Measurements from ENCODE around the gene IQSEC1. TPM values are rescaled to one million over a fixed set of nuclear protein-coding genes. Genes with fewer than 3 reads are reported as not detected.

Gene IQSEC1
- total RNA-seq, 1 donor from 2014 or later = 31.3 TPM

DNA sequence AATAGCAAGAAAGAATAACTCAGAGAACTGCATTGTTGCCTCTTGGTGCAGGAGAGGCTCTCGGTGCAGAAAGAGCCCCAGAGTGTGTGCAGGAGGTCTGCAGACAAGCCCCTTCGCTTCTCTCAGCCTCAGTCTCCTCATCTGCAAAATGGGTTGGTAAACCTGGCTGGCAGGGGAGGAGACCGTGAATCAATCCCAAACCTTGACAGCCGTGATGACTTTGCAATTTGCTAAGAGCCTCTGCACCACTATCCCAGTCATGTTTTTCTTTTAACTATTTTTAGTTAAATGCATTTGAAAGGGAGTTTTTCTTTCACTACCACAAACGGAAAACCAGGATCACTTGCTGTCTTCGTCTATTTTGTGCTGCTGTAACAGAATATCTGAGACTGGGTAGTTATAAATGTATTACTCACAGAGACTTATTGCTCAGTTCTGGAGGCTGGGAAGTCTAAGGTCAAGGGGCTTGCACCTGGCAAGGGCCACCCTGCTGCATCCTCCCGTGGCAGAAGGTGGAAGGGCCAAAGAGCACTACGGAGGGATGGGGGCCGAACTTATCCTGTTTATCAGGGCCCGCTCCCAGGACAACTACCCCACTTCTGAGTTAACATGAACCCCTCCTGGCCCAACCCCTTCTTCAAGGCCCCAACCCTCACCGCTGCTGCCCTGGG is 14.2 kb upstream of the IQSEC1 start:
- no peak for TF ChIP-seq CTCF (conservative IDR thresholded peaks at IDR 0.05)
- H3K4me1 Mint-ChIP-seq = peaks cover 13% of the 10 kb centered on the region
- H3K9me3 Mint-ChIP-seq = no peaks in the 10 kb centered on the region
- no peak overlapping the region for H3K27ac Mint-ChIP-seq (ENCODE audit: unreplicated experiment)
- H3K36me3 Mint-ChIP-seq (ENCODE audit: low read depth) = no peaks in the 10 kb centered on the region
- H3K4me3 Mint-ChIP-seq = no peak overlapping the region
- DNase-seq (ENCODE audit: low read depth, low spot score) = no peak
- no peaks in the 10 kb centered on the region for H3K27me3 Mint-ChIP-seq (ENCODE audit: low read depth)

GRCh38 chr3:13086531-13086981 is 13.3 kb upstream of the IQSEC1 start:
- no peaks in the 10 kb centered on the region for H3K9me3 Mint-ChIP-seq
- no peaks in the 10 kb centered on the region for H3K27me3 Mint-ChIP-seq (ENCODE audit: low read depth)
- no peak overlapping the region for H3K4me3 Mint-ChIP-seq
- no peak overlapping the region for H3K27ac Mint-ChIP-seq (ENCODE audit: unreplicated experiment)
- TF ChIP-seq CTCF (conservative IDR thresholded peaks at IDR 0.05) = no peak
- H3K36me3 Mint-ChIP-seq (ENCODE audit: low read depth) = no peaks in the 10 kb centered on the region
- peaks cover 8% of the 10 kb centered on the region for H3K4me1 Mint-ChIP-seq
- no peak for DNase-seq (ENCODE audit: low read depth, low spot score)

- H3K27me3 Mint-ChIP-seq (ENCODE audit: low read depth) = no peaks in the 10 kb centered on the region
- H3K4me3 Mint-ChIP-seq = no peak overlapping the region
- H3K36me3 Mint-ChIP-seq (ENCODE audit: low read depth) = no peaks in the 10 kb centered on the region
- no peak for DNase-seq (ENCODE audit: low read depth, low spot score)
- H3K27ac Mint-ChIP-seq (ENCODE audit: unreplicated experiment) = no peak overlapping the region
- H3K9me3 Mint-ChIP-seq = no peaks in the 10 kb centered on the region
- TF ChIP-seq CTCF (conservative IDR thresholded peaks at IDR 0.05) = no peak
- H3K4me1 Mint-ChIP-seq = peaks cover 8% of the 10 kb centered on the region
Measured at GRCh38 chr3:13085846-13086179, 12.6 kb upstream of the IQSEC1 start.

DNA sequence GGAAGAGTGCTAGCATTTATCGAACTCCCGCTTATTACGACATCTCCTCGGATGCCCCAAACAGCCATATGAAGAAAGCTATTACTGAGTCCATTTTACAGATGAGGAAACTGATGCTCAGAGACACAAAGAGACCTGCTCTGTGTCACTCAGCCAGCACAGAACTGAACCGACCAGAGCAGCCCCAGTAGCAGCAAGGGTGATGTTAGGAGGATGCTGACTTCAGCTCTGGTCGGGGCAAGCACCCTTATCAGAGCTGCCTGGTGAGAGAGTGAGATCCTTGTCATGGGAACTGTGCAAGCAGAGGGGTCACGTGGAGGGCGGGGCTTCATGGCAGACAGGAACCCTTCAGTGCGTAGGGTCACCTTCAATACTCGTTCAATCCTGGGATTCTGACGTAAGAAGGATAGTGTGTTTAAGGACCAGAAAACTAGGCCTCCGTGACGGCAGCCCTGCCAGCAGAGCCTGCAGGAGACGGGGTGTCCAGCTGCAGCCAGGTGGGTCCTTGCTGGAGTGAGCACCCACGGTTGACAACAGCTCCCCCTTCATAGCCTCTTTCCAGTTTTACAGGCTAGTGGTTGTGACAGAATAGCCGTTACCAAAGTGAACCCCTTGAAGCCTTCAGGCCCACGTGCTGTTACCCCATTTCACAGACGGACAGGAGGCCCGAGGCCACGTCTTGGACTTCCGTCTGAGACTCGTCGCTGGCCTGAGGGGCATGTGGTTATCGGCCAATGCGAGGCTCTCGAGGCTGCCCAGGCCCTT is 12.0 kb upstream of the IQSEC1 start:
- Mint-ChIP-seq H3K9me3 (no peaks in the 10 kb centered on the region), H3K27me3 (ENCODE audit: low read depth) (no peaks in the 10 kb centered on the region), H3K4me3 (no peak overlapping the region), H3K36me3 (ENCODE audit: low read depth) (no peaks in the 10 kb centered on the region), H3K4me1 (peaks cover 8% of the 10 kb centered on the region), H3K27ac (ENCODE audit: unreplicated experiment) (no peak overlapping the region)
- TF ChIP-seq CTCF (conservative IDR thresholded peaks at IDR 0.05) = no peak
- DNase-seq (ENCODE audit: low read depth, low spot score) = no peak

DNA sequence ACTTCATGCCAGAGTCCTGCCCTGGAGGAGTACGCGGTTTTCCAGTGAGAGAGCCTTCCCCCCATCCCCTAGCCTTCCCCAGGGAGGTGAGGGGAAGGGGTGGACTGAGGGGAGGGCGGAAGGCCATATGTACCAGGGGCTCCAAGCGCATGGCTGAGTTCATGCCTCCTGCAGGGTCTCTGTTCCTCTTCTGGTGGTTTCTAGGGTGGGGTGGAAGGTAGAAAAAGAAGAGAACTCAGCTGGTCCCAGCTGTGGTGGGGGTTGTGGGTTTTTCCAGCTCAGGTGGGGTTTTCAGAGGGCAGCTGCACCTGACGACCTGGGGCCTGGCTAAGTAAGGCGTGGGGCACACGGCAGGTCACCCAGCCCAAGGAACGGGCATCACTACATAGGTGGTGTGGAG is 10.7 kb upstream of the IQSEC1 start:
- TF ChIP-seq CTCF (conservative IDR thresholded peaks at IDR 0.05) = no peak
- DNase-seq (ENCODE audit: low read depth, low spot score) = no peak
- Mint-ChIP-seq H3K4me3 (no peak overlapping the region), H3K36me3 (ENCODE audit: low read depth) (no peaks in the 10 kb centered on the region), H3K9me3 (no peaks in the 10 kb centered on the region), H3K27ac (ENCODE audit: unreplicated experiment) (peak overlapping the region; percentile 12), H3K27me3 (ENCODE audit: low read depth) (no peaks in the 10 kb centered on the region), H3K4me1 (peaks cover 8% of the 10 kb centered on the region)
